RCC 7860 (cell line): ENCODE results near the gene TAP2.

ENCODE experiments used
- DNase-seq: peaks from one replicate; pipeline ENCODE4 v3.0.0-alpha.2; 2015; ENCODE audit warnings: low spot score
- FAIRE-seq: peaks from 2 replicates; lab custom pipeline; 2012; peaks lifted over from hg19 to GRCh38; lab: Jason Lieb, UNC

The TAP2 gene

DNA sequence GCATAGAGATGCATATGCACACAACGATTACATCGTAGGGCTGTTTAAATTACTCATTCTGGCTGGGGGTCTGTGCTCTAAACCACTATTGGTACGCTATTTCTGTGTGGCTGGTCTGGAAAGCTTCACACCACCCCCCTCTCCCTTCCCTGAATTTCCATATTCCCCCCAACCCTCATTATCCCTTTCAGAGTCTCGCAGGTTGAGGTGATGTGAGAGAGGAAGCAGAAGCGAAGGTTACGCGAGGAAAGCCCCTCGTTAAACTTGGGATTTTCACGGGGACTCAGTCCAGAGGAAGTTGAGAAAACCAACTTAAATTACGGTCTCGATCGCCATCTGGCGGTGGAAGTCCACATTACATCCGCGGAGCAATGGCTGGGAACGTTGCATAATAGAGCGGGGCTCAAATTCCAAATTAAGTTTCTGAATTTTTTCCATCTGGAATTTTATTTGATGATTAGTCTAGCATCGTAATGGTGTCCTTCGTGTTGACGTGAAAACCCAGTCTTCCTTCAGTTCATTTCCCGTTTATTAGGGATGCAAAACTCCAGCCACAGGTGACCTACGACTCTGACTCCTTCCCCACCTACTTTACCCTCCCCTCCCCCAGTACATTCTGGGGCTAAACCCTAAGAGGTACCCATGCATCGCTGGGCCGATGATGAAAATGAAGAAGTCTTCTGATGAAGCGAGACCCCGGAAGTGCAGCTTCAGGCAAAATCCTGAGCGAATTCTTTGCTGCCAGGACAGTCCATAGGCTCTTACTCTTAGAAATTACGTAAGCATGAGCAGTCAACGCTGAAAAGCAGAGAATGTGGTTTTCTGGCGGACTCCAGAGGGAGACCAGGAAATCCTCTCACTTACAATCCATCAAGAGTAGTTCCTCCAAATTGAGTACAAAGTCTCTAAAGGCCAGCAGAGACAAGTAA lies 41.4 kb downstream of the TAP2 start:
- DNase-seq (peak; percentile 16), FAIRE-seq (peak; percentile 44)

DNA sequence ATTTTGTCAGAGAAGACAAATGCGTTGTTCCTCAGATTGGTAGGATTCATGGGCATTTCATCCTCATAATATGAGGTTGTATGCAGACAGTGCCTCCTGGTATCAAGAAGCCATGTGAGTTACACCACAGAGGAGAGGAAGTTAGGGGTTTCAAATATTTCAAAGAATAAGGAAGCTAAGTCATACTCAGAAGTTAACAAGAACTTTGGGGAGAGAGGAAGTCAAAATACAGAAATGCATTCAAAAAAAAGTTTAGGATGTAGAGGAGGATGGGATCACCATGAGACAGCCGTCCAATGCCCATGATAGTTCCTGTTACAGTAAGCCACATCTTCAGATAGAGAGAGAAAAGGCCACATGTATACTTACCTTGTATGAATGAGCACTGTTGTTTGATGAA lies 44.0 kb downstream of the TAP2 start:
- DNase-seq (no peak), FAIRE-seq (no peak)

DNA sequence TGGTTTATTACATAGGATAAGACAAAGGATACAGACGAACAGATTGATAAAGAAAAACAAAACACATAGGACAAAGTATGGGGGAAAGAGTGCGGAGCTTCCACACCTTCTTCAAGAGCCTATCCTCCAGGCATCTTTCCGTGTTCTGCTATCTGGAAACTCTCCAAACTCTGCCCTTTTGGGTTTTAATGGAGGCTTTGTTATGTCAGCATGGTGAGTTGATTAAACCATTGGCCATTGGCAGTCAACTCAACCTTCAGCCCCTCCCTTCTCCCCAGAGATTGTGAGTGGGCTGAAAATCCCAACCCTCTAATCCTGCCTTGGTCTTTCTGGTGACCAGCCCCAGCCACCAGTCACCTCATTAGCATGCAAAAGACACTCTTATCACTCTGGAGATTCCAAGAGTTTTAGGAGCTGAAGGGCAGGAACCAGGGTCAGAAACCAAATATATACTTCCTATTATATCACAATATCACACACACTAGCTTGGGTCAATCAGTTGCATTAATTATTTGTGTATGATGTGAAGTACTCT lies 45.6 kb downstream of the TAP2 start:
- FAIRE-seq (no peak), DNase-seq (no peak)

DNA sequence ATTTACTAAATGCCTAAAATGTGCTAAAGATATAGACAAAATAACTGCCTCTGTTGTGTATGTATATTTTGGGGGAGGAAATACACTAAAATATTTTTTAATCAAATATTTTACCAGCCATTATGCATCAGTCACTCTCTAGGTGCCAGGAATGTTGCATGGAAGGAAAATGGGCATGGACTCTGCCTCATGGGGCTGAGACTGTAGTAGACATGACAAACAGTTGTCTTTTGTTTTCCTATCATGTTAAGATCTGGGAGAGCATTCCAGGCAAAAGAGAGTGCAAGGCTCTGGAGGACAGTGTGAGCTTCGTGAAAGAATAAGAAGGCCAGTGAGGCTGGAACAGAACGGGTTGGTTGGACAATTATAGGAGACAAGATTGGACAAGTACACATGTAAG lies 48.2 kb downstream of the TAP2 start:
- no peak for DNase-seq
- FAIRE-seq: no peak
